Medulla oblongata (tissue), 1 donor: Measurements from ENCODE around the gene PPIF.
A peak's percentile ranks its signal among the peaks of the same experiment; 100 is the strongest.

ENCODE experiments used
- DNase-seq: peaks from one replicate; pipeline ENCODE4 v3.0.0-alpha.2; 2015; ENCODE audit errors: extremely low spot score

The PPIF gene

DNA sequence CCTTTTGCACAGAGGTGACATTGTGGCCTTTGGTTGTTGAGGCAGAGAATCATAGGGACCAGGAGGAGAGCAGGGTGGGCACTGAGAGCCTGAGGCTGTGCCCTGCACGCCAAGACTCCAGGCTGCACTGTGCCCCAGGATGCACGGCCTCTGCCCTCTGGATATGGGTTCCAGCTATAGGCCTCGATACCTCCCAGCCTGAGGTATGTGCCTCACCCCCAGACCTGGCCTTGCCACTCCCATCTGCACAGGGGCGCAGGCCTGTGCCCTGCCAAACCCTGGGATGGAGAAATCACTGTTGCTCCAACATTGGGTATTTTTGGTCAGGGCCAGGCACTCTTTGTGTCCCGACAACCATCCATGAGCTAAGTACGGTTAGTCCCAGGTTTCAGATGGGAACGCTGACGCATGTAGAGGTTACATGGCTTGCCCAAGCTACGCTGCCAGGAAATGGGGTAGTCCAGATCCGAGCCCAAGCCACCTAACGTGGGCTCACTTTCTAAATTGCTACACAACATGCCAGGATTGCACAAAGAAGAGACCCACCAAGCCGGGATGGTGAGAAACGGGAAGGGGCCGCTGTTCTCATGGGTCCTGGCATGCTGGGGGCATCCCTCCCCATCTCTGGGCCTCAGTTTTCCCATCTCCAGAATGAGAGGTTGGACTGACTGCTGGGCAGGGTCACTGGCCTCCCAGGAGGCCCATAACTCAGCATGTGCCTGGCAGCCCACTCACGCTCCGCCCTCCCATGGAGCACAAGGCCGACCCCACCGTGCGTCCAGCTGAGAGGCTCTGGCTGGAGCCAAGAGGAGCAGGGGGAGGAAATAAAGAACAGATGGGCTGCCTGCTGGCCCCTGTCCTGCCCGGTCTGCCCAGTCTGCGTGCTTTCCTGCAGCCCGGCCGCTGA is 54.0 kb downstream of the PPIF start:
- no peak for DNase-seq

GRCh38 chr10:79402625-79402946 is 55.3 kb downstream of the PPIF start:
- DNase-seq, result no peak

- no peak for DNase-seq
Observed at GRCh38 chr10:79402951-79403350, 55.7 kb downstream of the PPIF start.

DNA sequence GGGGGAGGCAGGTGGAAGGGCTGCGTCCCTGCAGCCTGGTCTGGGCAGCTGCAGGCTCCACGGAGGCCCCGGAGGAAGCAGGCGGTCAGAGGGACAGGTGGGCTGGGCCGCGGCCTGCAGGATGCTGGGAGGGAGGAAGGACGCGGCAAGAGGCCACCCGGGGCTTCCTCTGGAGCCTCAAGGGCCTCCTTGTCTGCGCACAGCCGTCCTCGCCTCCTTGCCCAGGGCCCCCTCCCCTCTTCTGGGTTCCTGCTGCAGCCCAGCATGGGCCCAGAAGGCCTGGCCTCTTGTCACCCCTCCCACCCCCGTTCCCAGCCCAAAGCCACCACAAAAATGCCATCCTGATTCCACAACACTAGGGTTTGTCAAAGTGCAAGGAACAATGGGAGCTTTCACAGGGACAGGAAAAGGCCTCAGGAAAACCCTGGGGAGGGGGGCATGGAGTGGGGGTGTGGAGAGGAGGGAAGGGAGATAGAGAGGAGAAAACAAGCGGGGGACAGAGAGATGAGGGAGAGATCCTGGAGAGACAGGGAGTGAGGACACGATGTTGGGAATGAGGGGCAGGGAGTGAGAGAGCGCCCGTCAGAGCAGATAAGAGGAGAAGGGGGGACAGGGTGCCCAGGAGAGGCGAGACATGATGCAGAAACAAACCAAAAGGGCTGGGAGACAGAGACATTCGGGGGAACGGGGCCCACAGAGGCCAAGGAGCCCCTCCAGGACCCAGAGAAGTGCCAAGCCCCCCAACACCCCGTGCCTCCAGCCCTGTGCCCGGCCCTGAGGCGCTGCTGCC is 56.4 kb downstream of the PPIF start:
- peak; percentile 94 for DNase-seq

DNA sequence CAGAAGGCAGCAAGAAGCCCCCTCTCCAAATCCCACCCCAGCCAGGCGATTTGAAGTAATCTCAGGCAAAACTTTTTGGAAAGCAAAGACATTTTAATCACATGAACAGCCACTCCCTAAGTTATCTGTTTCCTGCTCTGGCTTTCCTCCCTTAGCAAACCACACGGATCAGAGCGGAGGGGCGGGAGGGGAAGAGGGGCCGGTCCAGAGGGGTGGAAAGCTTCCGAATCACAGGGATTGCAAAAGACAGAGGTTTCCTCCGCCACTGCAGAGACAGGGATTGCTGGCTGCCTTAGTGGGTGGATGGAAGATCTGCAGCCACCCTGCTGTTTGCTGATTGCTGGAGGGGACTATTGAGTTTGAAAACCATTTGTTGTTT is 57.0 kb downstream of the PPIF start:
- DNase-seq, result no peak

- DNase-seq, result no peak
Observed at GRCh38 chr10:79404690-79405131, 57.4 kb downstream of the PPIF start.
